Loucy (cell line): ENCODE data around the gene PANX2.

Experiments used
- EZH2phosphoT487 ChIP-seq: fragments of 200-600 bp; IDR thresholded peaks from 2 replicates; pipeline ENCODE4 v1.6.1; 2018; ENCODE audit warnings: antibody characterized with exemption, mild to moderate bottlenecking, moderate library complexity, borderline replicate concordance
- TF ChIP-seq, protein P1 (sequence below): fragments of 200-600 bp; sonication (generic); conservative IDR thresholded peaks from 2 replicates; pipeline ENCODE4 v1.5.1; 2014; ENCODE audit warnings: mild to moderate bottlenecking, antibody characterized with exemption, low read length

DNA sequence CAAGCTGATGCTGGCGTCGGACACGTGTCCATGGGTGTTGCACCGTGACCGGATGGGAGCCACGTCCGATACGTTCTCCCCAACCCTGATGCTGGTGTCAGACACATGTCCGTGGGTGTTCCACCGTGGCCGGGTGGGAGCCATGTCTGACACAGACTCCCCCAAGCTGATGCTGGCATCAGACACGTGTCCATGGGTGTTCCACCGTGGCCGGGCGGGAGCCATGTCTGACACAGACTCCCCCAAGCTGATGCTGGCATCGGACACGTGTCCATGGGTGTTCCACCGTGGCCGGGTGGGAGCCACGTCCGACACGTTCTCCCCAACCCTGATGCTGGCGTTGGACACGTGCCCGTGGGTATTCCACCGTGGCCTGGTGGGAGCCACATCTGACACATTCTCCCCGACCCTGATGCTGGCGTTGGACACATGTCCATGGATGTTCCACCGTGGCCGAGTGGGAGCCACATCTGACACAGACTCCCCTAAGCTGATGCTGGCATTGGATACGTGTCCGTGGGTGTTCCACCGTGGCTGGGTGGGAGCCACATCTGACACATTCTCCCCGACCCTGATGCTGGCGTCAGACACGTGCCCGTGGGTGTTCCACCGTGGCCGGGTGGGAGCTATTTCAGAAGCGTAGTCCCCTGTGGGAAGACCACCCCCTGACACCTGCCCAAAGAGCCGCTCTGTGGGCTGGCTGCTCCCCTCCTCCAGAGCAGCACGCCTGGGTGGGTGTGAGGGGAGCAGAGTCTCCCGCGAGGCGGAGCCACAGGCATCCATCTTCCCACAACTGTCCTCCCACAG, 50.3 kb downstream of the PANX2 start:
- TF ChIP-seq, protein P1, sequence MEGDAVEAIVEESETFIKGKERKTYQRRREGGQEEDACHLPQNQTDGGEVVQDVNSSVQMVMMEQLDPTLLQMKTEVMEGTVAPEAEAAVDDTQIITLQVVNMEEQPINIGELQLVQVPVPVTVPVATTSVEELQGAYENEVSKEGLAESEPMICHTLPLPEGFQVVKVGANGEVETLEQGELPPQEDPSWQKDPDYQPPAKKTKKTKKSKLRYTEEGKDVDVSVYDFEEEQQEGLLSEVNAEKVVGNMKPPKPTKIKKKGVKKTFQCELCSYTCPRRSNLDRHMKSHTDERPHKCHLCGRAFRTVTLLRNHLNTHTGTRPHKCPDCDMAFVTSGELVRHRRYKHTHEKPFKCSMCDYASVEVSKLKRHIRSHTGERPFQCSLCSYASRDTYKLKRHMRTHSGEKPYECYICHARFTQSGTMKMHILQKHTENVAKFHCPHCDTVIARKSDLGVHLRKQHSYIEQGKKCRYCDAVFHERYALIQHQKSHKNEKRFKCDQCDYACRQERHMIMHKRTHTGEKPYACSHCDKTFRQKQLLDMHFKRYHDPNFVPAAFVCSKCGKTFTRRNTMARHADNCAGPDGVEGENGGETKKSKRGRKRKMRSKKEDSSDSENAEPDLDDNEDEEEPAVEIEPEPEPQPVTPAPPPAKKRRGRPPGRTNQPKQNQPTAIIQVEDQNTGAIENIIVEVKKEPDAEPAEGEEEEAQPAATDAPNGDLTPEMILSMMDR = no peak
- no peak for TF ChIP-seq EZH2phosphoT487
